Prostate gland (tissue), 2 donors: ENCODE measurements around the gene TRIM39.

Experiments used
- POLR2AphosphoS5 ChIP-seq: sonication (generic); formaldehyde crosslinking; IDR thresholded peaks from one replicate; pipeline ENCODE4 v1.6.1; 2017; ENCODE audit warnings: antibody characterized with exemption
- TF ChIP-seq, protein P1 (sequence below), 4 experiments: fragments of 200-600 bp in 2 of 4; fragments of 450-650 bp in 2 of 4; sonication (generic) in 2 of 4; IDR thresholded peaks; 1 replicate in 3 of 4; 2 replicates in 1 of 4; pipeline ENCODE4 v1.5.1; 2016 to 2019; ENCODE audit warnings: antibody characterized with exemption in 4 of 4, mild to moderate bottlenecking in 2 of 4, moderate library complexity in 2 of 4

DNA sequence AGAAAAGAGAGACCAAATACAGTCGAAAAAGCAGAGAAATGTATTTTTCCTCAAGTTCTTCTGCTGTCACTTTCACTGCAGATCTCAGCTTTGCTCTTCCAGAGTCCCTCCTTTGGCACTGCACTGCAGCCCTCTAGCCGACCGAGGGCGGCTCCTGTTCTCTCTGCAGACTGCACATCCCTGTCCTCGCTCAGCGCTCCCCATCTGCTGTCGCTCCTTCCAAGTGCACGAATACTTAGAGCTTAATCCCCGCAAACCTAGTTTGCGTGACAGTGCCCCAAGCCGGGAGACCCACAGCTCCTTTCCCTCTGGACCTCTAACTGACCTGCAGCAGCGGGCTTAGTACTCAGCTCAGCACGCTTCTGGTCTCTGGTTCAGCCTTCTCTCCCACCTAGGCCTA, 33.4 kb downstream of the TRIM39 start:
- TF ChIP-seq, protein P1, sequence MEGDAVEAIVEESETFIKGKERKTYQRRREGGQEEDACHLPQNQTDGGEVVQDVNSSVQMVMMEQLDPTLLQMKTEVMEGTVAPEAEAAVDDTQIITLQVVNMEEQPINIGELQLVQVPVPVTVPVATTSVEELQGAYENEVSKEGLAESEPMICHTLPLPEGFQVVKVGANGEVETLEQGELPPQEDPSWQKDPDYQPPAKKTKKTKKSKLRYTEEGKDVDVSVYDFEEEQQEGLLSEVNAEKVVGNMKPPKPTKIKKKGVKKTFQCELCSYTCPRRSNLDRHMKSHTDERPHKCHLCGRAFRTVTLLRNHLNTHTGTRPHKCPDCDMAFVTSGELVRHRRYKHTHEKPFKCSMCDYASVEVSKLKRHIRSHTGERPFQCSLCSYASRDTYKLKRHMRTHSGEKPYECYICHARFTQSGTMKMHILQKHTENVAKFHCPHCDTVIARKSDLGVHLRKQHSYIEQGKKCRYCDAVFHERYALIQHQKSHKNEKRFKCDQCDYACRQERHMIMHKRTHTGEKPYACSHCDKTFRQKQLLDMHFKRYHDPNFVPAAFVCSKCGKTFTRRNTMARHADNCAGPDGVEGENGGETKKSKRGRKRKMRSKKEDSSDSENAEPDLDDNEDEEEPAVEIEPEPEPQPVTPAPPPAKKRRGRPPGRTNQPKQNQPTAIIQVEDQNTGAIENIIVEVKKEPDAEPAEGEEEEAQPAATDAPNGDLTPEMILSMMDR (IDR thresholded peaks at IDR 0.05) = no peak
- TF ChIP-seq POLR2AphosphoS5 = no peak
